ENCODE measurements around the gene ACVR1.
"Not testable (repeated sequence)": the region's sequence is repeated elsewhere in the genome, so short reads cannot be mapped to it uniquely, and the experiment has no call there.

The ACVR1 gene

GRCh38 chr2:157786663-157787363, 89.3 kb downstream of the ACVR1 start:
- DNase-seq, result no peak

- DNase-seq, result no peak
These were observed 90.1 kb downstream of the ACVR1 start for GRCh38 chr2:157785866-157786662.

- DNase-seq, result no peak
These were observed 90.9 kb downstream of the ACVR1 start for GRCh38 chr2:157785200-157785599.

GRCh38 chr2:157784823-157785175, 91.3 kb downstream of the ACVR1 start:
- DNase-seq, result no peak

GRCh38 chr2:157784169-157784822, 91.8 kb downstream of the ACVR1 start:
- DNase-seq, result peak; percentile 11

GRCh38 chr2:157783245-157783644, 92.9 kb downstream of the ACVR1 start:
- no peak for DNase-seq

GRCh38 chr2:157782057-157782845, 93.9 kb downstream of the ACVR1 start:
- DNase-seq, result no peak

GRCh38 chr2:157780211-157780610, 95.9 kb downstream of the ACVR1 start:
- DNase-seq, result no peak

GRCh38 chr2:157779794-157780193, 96.3 kb downstream of the ACVR1 start:
- DNase-seq, result no peak

GRCh38 chr2:157777427-157777826, 98.7 kb downstream of the ACVR1 start:
- peak; percentile 56 for DNase-seq

- no peak for DNase-seq
These were observed 104.9 kb downstream of the ACVR1 start for GRCh38 chr2:157771234-157771633.

GRCh38 chr2:157769856-157770255, 106.3 kb downstream of the ACVR1 start:
- DNase-seq, result no peak

- DNase-seq, result no peak
These were observed 111.7 kb downstream of the ACVR1 start for GRCh38 chr2:157764386-157764785.

- DNase-seq, result no peak
These were observed 114.6 kb downstream of the ACVR1 start for GRCh38 chr2:157761520-157761919.

- no peak for DNase-seq
These were observed 115.2 kb downstream of the ACVR1 start for GRCh38 chr2:157760949-157761348.

GRCh38 chr2:157759855-157760254, 116.3 kb downstream of the ACVR1 start:
- DNase-seq, result no peak

- DNase-seq, result no peak
These were observed 117.5 kb downstream of the ACVR1 start for GRCh38 chr2:157758586-157758985.

GRCh38 chr2:157757500-157757899, 118.6 kb downstream of the ACVR1 start:
- no peak for DNase-seq

GRCh38 chr2:157756447-157756846, 119.7 kb downstream of the ACVR1 start:
- not testable (repeated sequence) for DNase-seq

GRCh38 chr2:157751462-157752058, 124.6 kb downstream of the ACVR1 start:
- peak; percentile 6 for DNase-seq

GRCh38 chr2:157749684-157750083, 126.4 kb downstream of the ACVR1 start:
- no peak for DNase-seq

- DNase-seq, result no peak
These were observed 127.6 kb downstream of the ACVR1 start for GRCh38 chr2:157748371-157749142.

All from CD4-positive, alpha-beta T cell treated with Interleukin-17A for 1 hour (primary cell).